ENCODE measurements around the gene ANGPTL5. TPM values are rescaled to one million over a fixed set of nuclear protein-coding genes. Genes with fewer than 3 reads are reported as not detected.
"Not testable (repeated sequence)": the region's sequence is repeated elsewhere in the genome, so short reads cannot be mapped to it uniquely, and the experiment has no call there.

Gene ANGPTL5
- total RNA-seq: under 1 TPM in 1 of 4 donors, not detected in 3; 0.24 TPM

DNA sequence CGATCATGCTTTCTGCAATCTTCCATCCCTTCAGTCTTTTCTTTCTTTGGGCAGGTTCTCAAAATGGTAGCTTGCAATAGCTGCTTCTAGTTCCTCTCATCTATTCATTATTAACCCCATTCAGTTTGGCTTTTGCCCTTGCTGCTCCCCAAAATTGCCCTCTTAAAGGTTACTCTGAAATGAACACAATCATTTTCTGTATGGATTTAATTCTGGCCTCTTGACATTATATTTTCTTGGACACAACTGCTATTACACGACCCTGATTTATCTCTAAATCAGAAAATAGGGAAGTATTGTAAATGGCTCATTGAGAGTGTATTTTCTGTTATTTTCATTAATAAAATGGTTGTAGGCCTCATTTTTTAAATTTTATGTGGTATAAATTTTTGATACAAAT lies at the start of gene ANGPTL5:
TSS of gene ANGPTL5 (minus strand) at position 101 of the 400 bp plus-strand sequence. CDS start 8,613 bp downstream, outside the sequence.
- Histone ChIP-seq H3K27me3 (no peaks in the 10 kb centered on the region), H3K4me3 (peak within 1 kb of the TSS; percentile 76 to 83), H3K4me1 (peaks cover 0 to 5% of the 10 kb centered on the region in 2 donors), H3K9me3 (no peaks in the 10 kb centered on the region), H3K36me3 (no peaks in the 10 kb centered on the region), H3K27ac (peak within 1 kb of the TSS; percentile 86 to 94)
- no peak for TF ChIP-seq POLR2A (IDR thresholded peaks at IDR 0.05)
- TF ChIP-seq, protein P1, sequence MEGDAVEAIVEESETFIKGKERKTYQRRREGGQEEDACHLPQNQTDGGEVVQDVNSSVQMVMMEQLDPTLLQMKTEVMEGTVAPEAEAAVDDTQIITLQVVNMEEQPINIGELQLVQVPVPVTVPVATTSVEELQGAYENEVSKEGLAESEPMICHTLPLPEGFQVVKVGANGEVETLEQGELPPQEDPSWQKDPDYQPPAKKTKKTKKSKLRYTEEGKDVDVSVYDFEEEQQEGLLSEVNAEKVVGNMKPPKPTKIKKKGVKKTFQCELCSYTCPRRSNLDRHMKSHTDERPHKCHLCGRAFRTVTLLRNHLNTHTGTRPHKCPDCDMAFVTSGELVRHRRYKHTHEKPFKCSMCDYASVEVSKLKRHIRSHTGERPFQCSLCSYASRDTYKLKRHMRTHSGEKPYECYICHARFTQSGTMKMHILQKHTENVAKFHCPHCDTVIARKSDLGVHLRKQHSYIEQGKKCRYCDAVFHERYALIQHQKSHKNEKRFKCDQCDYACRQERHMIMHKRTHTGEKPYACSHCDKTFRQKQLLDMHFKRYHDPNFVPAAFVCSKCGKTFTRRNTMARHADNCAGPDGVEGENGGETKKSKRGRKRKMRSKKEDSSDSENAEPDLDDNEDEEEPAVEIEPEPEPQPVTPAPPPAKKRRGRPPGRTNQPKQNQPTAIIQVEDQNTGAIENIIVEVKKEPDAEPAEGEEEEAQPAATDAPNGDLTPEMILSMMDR (IDR thresholded peaks at IDR 0.05): no peak
- DNase-seq: no peak
- intact Hi-C loops (cut with DNase I; ENCODE audit: low total_unique reads): no loop called here

DNA sequence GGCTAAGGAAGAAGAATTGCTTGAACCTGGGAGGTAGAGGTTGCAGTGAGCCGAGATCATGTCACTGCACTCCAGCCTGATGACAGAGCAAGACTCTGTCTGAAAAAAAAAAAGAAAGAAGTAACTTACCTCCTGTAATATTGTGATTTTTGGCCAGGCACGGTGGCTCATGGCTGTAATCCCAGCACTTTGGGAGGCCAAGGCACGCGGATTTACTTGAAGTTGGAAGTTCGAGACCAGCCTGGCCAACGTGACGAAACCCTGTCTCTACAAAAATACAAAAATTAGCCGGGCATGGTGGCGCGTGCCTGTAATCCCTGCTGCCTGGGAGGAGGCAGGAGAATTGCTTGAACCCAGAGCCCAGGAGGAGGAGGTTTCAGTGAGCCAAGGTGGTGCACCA lies 47.9 kb upstream of the ANGPTL5 start:
- H3K27me3 ChIP-seq; DNase-seq; intact Hi-C loops (cut with DNase I; ENCODE audit: low total_unique reads); H3K27ac ChIP-seq; H3K36me3 ChIP-seq; H3K9me3 ChIP-seq; H3K4me3 ChIP-seq; H3K4me1 ChIP-seq: not testable (repeated sequence)

DNA sequence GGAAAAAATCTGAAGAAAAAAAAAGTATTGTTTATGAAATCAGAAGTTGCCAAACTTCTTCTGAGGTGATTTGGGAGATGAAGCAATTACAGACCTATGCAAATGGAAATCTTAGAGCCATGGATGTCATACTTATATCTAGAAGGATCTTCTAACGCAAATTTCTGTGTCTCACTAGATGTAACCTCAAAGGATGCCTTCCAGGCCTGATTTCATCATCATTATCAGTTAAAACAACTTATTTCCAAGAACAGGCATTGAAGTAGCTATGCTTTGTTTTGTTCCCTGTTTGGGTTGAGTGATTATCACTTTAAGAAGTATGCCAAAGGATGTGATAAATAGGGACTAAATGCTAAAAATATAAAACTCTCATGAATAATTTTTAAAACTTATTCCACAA lies 43.9 kb upstream of the ANGPTL5 start:
- no peak for DNase-seq
- Histone ChIP-seq H3K4me3 (no peak overlapping the region), H3K36me3 (no peaks in the 10 kb centered on the region), H3K4me1 (no peaks in the 10 kb centered on the region), H3K9me3 (no peaks in the 10 kb centered on the region), H3K27ac (no peak overlapping the region), H3K27me3 (no peaks in the 10 kb centered on the region)
- intact Hi-C loops (cut with DNase I; ENCODE audit: low total_unique reads): no loop called here
- TF ChIP-seq POLR2A (IDR thresholded peaks at IDR 0.05): no peak
- TF ChIP-seq, protein P1 (IDR thresholded peaks at IDR 0.05): no peak

DNA sequence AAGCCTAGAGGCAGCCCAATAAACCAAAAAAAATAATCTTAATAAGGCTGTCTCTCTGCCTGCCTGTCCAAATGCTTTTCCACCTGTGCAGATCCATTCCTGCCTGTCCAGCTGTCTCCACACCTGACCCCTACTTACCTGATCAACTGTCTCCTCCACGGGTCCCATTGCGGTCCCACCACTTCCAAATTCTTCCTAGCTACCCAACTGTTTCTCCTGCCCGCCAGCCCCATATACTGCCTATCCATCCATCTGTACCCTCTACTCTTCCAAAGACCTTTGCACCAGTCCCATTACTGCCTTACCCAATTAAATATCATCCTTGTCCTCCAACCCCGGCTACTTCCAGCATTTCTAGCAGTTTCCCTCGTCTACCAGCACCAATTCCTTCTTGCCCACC lies 39.4 kb upstream of the ANGPTL5 start:
- Histone ChIP-seq H3K27ac (no peak overlapping the region), H3K4me1 (no peaks in the 10 kb centered on the region), H3K36me3 (no peaks in the 10 kb centered on the region), H3K4me3 (no peak overlapping the region), H3K9me3 (no peaks in the 10 kb centered on the region), H3K27me3 (no peaks in the 10 kb centered on the region)
- TF ChIP-seq, protein P1 (IDR thresholded peaks at IDR 0.05): no peak
- TF ChIP-seq POLR2A (IDR thresholded peaks at IDR 0.05): no peak
- intact Hi-C loops (cut with DNase I; ENCODE audit: low total_unique reads): no loop called here
- DNase-seq: no peak

DNA sequence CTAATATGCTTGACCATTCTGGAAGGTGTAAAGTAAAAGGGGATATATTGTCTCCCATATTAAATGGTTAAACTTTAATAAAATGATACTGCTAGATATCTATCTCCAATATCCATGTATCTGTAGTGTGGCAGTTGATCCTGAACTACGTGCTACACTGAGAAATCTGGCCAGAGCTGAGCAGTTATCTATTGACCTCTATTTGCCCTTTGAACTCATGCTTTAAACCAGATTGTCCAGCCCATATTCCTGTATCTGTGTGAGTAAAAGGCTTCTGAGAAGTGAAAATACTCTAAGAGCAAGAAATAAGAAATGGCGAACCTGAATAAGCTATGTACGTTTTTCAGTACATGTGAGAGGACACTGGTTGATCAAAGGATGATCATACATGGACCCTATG lies 39.0 kb upstream of the ANGPTL5 start:
- Histone ChIP-seq H3K4me1 (no peaks in the 10 kb centered on the region), H3K27me3 (no peaks in the 10 kb centered on the region), H3K4me3 (no peak overlapping the region), H3K27ac (no peak overlapping the region), H3K9me3 (no peaks in the 10 kb centered on the region), H3K36me3 (no peaks in the 10 kb centered on the region)
- DNase-seq: no peak
- TF ChIP-seq, protein P1 (IDR thresholded peaks at IDR 0.05): no peak
- TF ChIP-seq POLR2A (IDR thresholded peaks at IDR 0.05): no peak
- intact Hi-C loops (cut with DNase I; ENCODE audit: low total_unique reads): no loop called here

DNA sequence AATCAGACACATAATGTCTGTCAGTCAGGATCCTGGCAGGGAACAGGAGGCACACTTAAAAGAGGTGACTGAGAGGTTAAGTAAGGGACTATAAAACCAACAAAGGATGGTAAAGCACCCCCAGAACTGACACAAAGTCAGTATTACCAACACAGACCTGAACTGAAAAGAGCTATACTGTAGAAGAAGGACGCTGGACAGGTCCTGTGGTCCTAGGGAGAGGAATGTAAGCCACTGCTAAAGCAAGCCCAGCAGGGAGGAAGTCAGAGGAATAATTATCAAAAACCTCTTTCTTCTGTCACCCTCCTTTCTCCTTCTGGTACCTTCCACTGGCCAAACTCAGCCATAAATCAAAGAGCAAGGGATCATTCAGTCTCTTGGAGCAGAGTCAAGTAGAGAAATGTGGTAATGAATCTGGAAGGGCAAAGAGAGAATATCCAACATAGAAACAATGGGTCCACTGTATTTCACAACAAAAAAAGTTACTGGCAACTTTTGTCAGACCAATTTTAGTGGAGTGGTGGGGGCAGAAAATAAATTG lies 33.4 kb upstream of the ANGPTL5 start:
- intact Hi-C loops (cut with DNase I; ENCODE audit: low total_unique reads): no loop called here
- H3K27me3 ChIP-seq: no peaks in the 10 kb centered on the region
- H3K9me3 ChIP-seq: no peaks in the 10 kb centered on the region
- no peak overlapping the region for H3K4me3 ChIP-seq
- H3K27ac ChIP-seq: no peak overlapping the region
- DNase-seq: no peak
- H3K36me3 ChIP-seq: no peaks in the 10 kb centered on the region
- TF ChIP-seq, protein P1 (IDR thresholded peaks at IDR 0.05): no peak
- TF ChIP-seq POLR2A (IDR thresholded peaks at IDR 0.05): no peak
- H3K4me1 ChIP-seq: no peaks in the 10 kb centered on the region

All from uterus (tissue), 4 donors.